Measurements from ENCODE around the gene GPHN.

DNA sequence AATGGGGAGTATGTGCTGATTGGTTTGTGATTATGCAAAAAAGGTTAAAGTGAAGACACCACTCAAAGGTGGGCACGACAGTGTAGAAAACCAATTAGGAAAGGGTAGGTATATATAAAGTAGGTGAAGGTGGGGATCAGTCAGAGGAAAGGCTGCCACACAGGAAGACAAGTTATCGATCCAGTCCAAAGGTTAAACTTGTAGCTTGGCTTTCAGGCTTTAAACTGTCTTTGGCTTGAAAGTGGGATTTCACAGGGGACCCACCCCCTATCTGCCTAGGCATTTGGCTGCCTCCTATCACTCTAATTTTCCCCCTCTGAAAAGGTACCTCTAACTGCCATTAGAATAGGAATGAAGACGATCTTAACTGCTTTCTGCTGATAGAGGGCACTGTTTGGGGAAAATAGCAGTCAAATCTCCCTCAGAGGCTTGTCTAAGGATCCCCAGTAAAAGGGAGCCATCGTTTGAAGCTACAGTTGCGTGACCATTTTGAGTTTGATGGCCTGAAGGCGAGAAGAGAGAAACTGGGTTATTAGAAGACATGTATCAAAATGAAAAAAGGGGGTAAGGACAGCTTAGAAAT lies 250.2 kb downstream of the GPHN start:
- TF ChIP-seq, protein P1, sequence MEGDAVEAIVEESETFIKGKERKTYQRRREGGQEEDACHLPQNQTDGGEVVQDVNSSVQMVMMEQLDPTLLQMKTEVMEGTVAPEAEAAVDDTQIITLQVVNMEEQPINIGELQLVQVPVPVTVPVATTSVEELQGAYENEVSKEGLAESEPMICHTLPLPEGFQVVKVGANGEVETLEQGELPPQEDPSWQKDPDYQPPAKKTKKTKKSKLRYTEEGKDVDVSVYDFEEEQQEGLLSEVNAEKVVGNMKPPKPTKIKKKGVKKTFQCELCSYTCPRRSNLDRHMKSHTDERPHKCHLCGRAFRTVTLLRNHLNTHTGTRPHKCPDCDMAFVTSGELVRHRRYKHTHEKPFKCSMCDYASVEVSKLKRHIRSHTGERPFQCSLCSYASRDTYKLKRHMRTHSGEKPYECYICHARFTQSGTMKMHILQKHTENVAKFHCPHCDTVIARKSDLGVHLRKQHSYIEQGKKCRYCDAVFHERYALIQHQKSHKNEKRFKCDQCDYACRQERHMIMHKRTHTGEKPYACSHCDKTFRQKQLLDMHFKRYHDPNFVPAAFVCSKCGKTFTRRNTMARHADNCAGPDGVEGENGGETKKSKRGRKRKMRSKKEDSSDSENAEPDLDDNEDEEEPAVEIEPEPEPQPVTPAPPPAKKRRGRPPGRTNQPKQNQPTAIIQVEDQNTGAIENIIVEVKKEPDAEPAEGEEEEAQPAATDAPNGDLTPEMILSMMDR (IDR thresholded peaks at IDR 0.05): no peak
- no peak for TF ChIP-seq POLR2A (IDR thresholded peaks at IDR 0.05)
